ENCODE results near the gene CCPG1.

The CCPG1 gene

DNA sequence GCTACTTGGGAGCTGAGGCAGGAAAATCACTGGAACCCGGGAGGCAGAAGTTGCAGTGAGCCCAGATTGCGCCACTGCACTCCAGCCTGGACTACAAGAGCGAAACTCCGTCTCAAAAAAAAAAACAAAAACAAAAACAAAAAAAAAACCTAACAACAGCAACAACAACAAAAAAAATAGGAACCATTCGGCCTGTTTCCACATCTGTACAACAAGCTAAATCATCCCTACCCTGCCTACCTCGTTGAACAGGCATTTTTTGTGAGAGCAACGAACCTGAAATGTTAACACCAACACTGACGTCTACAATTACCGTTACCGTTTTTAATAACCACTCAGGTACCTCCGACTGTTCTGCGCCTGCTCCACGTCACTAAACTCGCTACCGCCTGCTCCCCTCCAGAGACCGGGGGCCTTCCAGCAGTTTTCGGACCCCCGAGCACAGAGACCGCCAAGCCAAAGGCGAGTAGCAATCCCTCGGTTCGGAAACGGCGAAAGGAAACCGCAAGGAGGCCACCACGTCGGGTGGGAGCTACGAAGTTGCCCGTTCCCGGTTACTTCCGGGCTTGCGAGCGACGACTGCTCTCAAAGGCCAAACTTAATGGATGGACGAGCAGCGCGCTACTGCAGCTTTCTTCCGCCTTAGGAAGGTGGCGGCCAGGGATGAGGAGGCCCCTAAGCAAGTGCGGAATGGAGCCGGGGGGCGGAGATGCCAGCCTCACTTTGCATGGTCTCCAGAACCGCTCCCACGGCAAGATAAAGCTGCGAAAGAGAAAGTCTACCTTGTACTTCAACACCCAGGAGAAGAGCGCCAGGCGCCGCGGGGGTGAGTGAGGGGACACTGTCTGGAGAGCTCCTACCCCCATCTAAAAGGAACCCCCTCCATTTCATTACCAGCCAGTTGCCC lies 89.3 kb downstream of the CCPG1 start, which contains the start of the genes PIGB and PIGBOS1:
PIGB (plus strand) TSS at position 635 of the 907 bp plus-strand sequence; CDS start at position 664, 29 bp downstream.
PIGBOS1 (minus strand) TSS at position 536 of the 907 bp plus-strand sequence. CDS start 1,331 bp downstream, outside the sequence.
- DNase-seq = peak; percentile 91
